ENCODE data around the gene CDK6.

The CDK6 gene

DNA sequence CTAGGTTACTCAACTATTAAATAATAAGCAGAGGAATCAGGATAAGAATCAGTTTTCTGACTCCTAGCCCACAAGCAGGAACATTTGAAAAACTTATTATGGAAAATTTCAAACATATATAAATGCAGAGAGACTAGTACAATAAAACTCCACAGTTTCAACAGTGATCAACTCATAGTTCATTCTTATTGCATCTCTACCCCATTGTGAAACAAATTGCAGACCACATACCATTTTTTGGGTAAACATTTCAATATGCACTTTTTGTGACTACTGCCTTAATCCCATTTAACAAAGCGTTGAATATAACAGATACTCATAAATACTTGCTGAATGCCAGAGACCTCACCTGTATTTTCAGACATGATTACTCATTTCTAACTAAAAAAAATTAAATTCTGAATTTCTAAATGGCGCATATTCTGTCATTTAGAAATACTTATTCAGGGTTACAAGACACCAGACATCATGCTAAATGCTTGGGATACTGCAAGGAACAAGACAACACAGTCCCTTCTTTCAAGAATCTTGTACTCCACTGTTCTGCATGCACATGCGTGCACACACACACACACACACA lies 11.4 kb downstream of the CDK6 start:
- no peak for DNase-seq

DNA sequence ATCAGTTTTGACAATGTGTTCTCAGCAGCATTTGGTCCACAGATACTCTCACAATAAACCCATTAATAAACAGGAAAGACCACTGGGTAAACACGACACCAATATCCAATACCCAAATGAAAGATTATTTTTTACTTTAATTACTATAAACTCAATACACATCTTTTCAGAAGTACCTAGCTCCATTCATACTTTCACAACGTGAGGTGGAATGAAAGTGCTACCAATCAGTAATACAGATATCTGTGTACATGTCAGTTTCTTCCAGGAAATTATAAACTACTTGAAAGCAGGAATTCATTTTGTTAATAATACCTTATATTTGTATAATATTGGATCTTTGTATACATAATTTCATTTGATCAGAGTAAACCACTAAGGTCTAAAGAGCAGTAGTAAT lies 11.9 kb downstream of the CDK6 start:
- no peak for DNase-seq

DNA sequence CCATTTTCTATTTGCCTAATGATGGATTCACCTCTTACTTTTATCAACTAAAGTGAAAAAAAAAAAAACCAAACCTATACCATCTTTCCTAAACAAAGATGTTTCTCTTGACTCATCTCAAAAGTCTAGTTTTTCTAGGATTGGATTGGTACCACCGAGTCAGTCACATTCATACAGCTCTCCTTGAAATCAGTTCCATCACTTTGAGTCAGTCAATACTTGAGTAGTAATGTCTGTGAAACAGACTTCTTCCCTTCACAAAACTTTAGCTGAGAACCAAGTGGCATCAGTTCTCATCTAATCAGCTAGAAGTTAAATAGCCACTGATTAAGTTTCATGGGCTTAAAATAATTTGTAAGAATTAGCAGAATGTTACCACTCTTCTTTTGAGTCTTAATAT lies 13.3 kb downstream of the CDK6 start:
- DNase-seq, result no peak

DNA sequence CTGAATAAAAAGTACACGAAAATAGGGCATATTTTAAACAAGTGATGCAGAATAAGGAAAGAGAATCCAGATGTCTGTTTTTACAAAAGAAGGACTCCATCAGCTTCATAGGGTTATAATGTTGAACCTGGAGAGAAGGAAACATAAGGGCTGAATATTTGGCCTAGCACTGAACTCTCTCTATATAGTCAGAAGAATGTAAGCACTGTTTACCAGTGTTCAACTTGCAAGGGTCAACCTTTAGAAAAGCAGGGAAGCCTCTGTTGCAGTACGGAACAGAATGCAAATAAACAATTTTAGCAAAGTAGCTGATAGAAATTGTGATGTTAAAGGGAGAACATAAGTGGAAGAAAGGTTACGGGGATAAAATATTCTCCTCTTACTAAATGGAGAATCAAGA lies 16.2 kb downstream of the CDK6 start:
- DNase-seq, result no peak

DNA sequence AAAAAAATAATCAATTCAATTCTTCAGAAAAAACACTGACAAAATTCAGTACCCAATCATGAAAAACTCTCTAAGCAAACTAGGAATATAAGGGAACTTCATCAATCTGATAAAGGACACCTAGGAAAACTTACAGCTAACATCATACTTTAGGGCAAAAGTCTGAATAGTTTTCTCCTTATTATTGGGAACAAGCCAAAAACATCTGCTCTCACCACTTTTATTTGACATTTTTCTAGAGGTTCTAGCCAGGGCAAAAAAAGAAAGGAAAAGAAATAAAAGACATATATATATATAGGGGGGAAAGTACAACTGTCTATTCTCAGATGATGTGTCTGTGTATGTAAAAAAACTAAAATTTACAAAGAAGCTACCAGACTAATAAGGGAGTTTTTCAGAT lies 19.0 kb downstream of the CDK6 start:
- DNase-seq, result no peak

DNA sequence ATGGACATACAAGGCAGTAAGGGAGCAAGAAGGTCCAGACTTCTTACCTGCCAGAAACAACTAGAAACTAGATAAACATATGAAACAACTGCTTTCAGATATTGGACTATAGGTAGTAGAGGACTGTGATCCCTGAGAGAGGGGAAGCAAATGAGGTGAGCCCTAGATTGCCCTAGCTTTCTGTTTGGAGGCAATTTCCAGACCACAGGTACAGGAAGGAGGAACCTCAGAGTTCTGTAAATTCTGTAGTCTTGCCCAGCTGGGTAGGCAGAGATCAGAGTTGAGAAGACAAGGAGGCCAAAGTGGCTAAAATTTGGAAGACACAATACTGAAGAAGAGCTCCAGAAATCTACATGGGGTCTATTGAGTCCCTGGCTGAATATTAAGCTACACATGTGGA lies 21.0 kb downstream of the CDK6 start:
- DNase-seq, result no peak

DNA sequence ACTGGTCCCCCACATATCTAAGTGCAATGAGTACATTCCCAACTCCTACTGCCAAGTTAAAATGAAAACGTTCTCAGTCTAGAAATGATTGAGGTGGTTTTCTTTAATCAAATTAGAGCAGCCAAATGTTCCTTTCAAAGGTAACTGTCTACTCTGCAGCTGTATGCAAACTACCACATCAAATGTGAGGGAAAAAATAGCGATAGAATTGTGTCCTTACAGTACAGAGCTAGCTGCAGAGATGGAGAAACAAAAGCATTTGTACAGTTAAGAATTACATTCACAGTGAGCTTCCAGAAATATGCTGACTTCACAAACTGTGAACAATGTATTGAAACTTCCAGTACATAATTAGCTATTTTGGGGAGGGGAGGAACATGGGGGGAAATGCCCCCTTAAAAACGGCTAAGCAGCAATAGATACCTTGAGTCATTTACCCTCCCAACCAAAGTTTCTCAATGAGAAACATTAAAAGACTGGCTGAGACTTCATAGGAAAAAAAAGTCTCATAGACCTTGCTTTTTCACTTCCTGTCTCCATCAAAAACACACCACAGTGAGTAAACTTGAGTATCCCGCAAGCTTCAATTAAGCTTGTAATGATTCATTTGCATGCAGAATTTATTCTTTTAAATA lies 22.9 kb downstream of the CDK6 start:
- peak; percentile 12 for DNase-seq

DNA sequence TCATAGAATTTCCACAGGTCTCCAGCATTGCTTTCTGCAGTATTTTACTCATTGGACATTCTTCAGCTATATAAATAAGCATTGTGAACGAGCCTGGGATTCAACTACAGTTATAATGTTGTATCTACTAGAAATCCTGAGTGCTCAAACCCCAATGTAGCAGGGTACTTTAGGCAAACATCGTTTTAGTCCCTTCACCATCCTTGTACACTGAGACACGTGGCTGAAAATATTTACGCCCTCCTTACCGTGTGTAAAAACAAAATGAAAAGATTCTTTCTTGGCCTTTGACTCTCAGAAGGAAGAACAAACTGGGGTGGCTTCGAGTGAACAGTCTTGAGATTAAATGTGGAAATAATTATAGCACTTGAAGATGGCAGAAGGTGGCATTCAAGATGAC lies 25.2 kb downstream of the CDK6 start:
- no peak for DNase-seq

DNA sequence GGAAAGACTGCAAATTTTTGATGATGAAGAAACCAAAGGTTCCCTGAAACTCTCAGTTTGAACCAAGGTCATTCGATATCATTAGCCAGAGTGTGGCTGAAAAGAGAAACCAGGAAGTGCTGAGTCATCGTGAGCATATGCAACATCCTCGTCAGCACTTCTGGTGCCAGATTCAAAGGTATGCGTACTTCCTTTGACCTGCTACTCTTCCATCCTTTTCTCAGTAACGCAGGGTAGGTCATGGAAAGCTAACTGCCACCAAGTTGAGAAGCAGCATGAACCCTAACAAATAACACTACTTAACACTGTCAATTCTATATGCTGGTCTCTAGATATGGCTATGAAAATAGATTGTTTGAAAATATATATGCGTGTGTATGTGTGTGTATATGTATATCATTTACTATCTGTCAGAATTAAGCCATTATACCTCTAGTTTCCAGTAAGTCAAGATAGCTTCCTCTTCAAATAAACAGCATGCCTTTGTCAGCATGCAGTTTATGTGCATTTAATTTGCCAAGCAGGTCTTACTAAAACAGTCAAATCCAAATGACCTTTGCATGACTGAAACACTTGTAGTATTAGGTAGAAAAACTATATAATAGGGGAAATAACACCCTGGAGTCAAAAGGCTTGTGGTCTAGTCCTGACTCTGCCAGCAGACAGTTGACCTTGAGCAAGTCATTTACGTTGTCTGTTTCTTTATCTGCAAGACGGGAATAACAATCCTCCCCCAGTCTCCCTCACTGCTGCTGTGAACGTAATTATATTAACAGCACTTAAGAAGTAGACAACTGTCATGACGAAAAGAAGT lies 26.4 kb downstream of the CDK6 start:
- peak; percentile 64 for DNase-seq

DNA sequence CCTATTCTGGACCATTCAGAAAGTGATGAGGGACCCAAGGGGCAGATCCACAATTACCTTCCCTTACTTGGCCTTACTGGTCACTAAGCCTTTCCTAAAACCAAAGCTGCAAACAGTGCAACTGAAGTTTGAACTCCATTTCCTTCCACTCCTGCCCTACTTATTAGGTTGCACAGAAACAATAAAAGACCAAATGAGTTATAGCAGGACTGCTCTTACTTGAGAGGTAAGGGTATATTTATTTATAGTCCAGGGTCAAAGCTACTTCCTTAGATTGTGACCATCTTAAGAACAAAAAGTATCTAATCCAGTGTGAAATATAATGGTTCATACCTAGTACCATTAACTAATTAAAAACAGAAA lies 27.0 kb downstream of the CDK6 start:
- no peak for DNase-seq

DNA sequence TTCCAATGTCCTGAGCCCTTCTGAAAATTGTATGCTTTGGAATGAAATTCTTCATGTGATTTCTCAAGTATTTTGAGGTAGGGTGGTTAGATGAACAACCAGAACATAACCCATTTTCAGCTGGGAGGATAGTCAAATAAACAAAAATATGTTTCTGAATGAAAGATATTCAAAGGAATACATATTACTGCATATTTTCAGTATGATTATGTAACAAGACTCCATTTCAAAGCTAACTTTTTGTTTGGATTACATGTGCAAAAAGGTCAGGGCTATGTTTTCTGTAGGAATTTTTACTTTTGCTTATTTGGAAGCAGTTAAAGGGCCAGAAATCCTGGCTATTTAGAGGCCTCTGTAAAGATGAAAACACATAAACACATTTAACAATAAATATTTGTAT lies 27.7 kb downstream of the CDK6 start:
- no peak for DNase-seq

DNA sequence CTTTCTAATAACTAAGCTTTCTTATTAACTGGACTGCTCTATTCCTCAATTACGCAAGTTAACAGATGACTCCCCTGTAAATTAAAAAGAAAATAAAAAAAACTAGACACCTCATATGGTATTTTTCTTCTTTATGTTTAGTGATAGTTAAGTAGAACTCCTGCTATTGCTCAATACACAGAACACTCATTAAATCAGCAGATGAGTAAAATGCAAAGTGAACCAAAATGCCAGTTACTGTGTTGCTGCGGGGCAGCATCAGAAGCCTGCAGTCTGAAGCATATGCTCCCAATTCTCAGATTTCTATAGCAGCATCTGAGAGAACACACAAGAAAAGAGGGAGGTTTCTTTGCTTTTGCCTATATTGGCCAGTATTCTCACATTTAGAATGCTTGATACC lies 28.4 kb downstream of the CDK6 start:
- DNase-seq, result no peak

DNA sequence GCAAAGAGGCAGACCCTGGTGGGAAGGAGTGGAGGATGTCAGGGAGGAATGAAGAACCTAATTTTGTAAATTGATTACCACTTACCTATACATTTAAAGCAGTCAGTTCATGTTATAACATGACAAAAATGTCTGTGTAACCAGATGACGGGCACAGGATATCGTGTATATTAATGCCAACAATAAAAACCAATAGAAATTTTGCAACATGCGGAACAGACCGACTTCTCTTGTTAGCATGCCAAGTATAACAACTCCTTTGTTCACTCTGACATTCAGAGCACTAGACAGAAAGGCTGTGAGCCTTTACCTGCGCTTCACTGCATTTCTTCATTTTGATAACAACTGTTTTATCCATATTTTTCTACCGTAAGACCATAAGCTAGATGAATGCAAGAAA lies 29.9 kb downstream of the CDK6 start:
- DNase-seq, result no peak

DNA sequence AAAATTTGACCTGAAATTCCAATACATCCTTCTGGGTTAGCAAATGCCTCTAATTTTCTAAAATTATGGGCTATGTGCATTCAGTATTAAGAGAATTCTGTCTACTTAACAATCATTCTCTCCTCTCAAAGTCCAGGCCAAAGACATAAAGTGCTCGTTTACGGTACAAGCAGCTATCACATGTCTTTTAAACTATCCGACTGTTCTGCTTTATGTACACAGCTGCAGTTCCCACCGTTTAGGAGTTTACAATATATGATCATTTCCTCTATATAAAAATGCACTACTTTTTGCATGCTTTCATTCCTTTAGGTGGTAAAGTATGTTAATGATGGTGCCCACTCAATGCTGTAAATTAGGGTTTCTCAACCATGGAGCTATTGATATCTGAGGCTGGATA lies 34.0 kb downstream of the CDK6 start:
- no peak for DNase-seq

DNA sequence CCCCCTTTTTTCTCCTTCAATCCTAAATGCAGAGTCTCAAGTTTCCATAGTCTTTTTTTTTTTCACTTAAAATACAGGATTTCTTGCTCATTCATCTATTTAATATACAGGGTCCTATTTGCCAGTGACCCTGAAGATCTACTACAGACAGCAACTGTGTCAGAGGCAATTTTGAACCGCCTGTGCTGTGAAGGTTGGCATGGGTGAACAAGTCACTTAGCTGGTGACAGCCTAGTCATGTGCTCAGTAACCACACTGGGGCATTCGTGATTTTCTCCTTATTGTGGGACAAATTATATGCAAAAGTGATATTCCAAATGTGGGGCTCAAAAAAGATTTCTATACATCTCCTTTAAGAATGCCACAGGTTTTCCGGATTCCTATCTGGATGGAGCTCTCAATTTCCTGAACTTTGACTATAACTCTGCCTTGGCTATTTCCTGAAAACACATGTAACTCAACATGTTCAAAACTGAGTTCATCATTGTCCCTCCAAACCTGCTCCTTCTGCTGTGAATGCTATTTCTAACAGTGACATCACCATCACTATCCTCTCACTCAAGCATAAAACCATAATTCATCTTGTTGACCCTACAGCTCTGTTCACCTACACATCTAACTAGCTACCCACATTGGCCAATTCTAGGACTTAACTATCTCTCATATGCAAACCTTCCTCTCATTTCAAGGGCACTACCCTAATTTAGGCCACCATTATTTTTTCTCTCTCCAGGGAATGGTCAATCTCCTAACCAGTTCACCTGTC lies 36.7 kb downstream of the CDK6 start:
- no peak for DNase-seq

DNA sequence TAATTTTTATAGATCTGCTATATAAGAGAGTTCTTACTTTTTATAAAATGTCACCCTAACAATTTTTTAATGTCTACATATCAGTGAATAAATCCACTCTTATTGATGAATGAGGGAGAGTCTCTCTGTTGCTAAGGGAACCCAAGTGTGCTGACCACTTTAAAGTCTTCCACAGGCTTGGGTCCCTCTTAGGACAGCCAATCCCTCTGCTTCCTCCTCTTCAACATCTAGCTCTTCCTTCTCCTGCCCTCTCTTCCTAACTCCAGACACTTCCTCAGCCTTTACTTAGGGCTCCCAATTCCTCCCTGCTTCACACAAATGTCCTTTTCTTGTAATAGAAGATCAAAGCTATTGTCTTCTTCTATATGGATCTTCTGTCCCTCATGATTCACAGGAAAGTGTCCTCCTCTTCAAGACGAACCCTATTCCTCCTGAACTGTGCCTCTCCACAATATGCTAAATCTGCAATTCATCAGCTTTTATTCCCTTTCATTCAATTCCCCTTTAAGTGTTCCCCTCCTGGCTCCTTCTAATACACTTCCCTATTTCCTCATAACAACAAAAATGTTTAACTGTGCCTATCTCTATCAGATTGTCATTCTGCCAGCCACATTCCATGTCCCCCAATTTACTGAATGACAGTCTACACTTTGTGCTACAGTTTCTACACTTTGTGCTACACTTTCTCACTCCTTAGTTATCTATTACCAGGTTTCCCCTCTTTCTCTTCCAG lies 37.7 kb downstream of the CDK6 start:
- DNase-seq, result no peak

DNA sequence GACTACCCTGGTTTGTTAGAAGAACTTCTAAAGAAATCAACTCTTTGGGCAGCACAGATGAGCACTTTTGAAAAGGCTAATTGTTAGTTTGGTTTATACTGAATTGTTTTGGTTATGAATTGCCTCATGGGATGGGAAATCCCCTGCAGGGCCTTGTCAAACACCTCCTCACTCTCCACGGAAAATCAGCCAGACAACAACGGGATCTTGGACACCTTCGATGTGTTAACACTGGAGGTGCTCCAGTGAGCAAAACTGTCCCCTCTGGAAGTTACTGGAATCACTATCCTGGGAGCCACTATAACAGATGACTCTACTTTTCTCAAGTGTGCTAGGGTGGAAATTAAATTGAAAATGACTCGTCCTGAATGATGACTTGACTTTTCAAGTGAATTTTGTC lies 38.7 kb downstream of the CDK6 start:
- DNase-seq, result peak; percentile 39

DNA sequence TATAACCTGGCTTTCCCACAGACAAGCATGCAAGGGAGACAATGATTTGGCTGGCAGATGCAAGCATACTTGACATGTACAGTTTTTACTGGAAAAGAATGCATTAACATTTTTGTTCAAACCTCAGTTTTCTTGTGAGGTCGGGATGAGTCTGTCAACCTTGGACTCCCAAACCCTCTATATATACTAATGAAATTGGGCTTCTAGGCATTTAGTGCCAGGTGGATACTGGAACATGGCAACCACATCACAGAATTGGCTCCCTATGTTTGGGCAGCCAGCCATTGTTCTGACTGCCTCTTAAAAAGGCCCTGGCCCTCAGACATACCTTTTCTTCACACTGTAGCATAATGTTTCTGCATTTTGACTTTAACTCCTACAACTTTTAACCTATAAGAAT lies 39.1 kb downstream of the CDK6 start:
- no peak for DNase-seq

DNA sequence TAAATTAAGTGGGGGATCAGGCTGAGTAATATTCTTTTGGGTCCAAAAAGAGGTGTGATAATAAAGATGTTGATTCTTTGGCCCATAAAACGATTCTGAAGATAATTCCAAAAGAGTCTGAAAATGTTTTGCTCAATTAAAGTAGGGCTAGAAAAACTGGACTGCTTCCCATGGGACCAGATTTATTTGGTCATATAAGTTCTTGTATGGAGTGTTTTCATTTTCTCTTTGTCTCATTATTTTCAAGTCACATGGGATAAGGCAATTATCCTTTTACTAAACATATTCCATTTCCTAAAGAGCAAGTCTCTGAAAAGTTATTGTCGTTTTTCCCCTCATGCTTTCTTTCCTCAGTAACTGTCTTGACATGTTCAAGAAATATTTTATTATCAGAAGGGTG lies 41.5 kb downstream of the CDK6 start:
- no peak for DNase-seq

DNA sequence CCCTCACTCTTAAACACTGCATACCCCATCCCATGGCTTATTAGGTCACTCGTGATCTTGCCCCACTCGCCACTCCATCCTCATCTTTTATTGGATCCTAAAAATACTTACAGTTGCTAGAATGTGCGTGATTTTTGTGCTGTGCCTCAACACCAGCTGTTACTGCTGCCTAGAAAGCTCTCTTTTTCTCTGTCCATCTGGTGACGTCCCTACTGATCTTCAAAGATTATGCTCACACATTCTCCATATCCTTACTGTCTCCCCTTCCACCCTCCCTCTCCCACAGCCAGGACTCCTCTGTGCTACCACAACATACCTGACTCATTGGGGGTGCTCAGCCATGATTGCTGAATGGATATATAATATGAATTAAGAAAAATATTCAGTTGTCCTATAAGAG lies 42.0 kb downstream of the CDK6 start:
- no peak for DNase-seq

DNA sequence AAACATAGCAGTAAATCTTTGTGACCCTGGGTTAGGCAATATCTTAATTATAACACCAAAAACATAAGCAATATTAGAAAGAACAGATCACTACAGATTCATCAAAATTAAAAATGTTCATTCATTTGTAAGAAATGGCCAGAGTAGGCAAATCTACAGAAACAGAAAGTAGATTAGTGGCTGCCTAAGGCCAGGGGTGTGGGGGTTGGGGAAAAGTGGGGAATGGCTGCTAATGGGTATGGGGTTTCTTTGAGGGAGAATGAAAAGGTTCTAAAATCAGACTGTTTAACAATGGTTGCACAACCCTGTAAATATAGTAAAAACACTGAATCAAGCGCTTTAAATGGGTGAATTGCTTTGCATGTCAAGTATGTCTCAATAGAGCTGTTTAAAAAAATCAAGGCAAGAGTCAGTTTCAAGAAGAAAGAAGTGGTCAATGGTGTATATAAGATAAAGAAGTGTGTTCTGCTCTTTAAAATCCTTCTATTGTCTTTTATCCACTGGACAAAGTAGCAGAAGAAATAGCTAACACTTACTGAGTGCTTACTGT lies 42.6 kb downstream of the CDK6 start:
- DNase-seq, result no peak

DNA sequence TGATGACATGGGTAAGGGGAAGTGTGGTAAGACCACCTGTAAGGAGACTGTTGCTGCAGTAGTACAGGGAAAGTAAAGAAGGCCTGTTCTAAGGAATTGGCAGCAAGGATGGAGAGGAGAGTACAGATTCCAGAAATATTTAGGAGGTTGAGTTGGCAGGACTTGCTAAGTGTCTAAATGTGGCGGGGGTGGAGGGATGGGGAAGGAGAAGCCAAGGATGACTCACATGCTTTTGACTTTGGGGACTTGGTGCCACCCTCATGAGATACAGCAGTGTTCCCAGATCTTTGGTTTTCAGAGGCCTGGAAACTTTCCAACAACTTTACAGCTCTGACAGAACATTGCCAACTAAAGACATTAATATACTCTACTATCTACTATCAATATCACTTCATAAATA lies 45.4 kb downstream of the CDK6 start:
- DNase-seq, result no peak

All from activated naive CD4-positive, alpha-beta T cell treated with Interleukin-2 at 50 U/mL for 16 hours (primary cell).